Measurements from ENCODE around the gene ADGRD1.
"Not testable (repeated sequence)": the region's sequence is repeated elsewhere in the genome, so short reads cannot be mapped to it uniquely, and the experiment has no call there.

ADGRD1 gene

DNA sequence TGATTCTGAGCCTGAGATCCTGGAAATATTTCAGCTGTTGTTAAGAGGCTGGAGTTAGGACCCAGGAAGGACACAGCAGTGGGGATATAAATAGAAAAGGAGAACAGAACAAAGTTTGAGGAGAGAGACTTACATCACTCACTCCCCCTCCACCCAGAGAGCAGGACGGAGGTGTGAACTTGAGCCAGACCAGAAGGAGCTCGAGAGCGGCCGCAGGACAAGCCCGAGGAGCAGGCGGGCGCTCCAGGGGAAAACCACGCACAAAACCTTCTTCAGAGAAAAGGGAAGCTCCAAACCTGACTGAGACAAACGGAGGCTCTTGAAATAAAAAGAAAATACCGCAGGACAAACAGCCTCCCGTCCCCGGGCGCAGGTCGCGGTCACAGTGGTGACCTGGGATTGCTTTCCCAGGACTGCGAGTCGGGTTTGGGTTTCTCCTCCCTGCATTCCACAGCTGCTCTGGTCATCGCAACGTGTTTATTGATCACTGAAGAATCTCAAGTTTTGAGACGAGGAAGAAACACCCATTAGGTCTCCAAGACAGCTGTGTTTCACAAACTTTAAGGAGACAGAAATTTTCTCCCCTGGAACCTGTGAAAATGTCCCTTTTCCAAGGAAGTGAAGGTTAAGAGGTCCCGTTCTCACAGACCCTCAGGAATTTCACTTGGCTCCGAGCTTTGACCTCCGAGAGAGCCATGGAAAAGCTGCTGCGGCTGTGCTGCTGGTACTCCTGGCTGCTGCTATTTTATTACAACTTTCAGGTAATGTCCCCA is at the start of gene ADGRD1:
TSS of gene ADGRD1 (plus strand) at position 137 of the 773 bp plus-strand sequence. CDS start at position 696, 559 bp downstream.
- TF ChIP-seq ZNF274 (IDR thresholded peaks at IDR 0.05; ENCODE audit: low read depth, low read length) = no peak
- no peak within 1 kb of the TSS for H3K4me3 ChIP-seq (ENCODE audit: low read length)

DNA sequence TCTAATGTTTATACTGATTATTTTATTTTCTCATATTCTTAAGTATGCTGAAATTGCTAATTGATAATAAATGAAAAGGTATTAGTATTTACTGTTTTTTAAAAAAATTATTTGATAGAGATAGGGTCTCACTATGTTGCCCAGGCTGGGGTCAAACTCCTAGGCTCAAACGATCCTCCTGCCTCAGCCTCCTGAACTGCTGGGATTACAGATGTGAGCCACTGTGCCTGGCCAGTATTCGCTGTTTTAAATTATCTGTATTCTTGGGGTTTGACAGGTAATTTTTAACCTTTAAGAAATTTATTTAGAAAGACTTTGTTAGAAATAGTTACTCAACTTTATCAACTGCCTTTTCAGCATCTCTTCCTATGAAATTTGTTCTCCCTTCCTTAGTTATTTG is 49.6 kb upstream of the ADGRD1 start:
- TF ChIP-seq ZNF274 (IDR thresholded peaks at IDR 0.05; ENCODE audit: low read depth, low read length) = no peak
- no peak overlapping the region for H3K4me3 ChIP-seq (ENCODE audit: low read length)

DNA sequence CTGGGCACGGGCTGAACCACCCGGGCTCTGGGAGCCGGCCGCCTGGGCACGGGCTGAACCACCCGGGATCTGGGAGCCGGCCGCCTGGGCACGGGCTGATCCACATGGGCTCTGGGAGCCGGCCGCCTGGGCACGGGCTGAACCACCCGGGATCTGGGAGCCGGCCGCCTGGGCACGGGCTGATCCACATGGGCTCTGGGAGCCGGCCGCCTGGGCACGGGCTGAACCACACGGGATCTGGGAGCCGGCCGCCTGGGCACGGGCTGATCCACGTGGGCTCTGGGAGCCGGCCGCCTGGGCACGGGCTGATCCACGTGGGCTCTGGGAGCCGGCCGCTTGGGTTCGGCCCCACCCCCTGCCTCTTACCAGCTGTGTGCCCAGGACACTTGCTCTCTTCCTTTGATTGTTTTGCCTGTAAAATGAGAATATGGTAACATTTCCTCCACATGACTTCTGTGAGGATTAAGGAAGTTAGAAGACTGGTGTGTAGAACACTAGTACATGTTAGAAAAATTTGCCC is 48.7 kb upstream of the ADGRD1 start:
- H3K4me3 ChIP-seq (ENCODE audit: low read length) = not testable (repeated sequence)

DNA sequence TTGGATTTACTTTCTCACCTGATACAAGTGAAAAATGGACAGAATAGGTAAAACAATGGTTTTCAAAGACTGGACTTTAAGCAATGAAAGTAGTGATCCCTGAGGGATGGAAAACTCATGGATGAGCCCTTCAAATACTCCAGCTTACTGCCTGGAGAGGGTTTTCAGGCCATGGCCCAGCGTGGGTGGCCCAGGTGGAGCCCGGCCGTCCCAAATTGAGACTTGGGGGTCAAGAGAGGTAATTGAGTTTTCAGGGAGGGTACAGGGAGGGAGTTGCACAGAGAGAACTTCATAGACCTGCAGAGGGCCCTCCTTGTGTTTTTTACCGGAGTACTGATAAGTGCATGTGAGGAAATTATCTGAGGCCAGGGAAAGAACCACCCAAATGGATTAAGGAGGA is 44.6 kb upstream of the ADGRD1 start:
- TF ChIP-seq ZNF274 (IDR thresholded peaks at IDR 0.05; ENCODE audit: low read depth, low read length) = no peak
- no peak overlapping the region for H3K4me3 ChIP-seq (ENCODE audit: low read length)

DNA sequence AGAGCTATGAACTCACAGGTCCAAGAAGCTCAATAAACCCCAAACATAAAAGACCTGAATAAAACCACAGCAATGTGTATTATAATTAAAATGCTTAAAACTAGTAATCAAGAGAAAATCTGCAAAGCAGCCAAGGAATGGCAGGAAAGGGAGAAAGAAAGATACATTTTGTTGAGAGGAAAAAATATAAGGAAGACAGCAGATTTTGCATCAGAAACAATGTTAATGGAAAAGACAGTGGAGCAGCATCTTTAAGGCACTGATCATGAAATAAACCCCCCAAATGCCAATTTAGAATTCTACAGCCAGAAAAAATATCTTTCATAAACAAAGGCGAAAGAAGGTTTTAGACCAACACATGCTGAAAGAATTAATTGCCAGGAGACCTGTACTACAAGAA is 42.5 kb upstream of the ADGRD1 start:
- no peak overlapping the region for H3K4me3 ChIP-seq (ENCODE audit: low read length)
- no peak for TF ChIP-seq ZNF274 (IDR thresholded peaks at IDR 0.05; ENCODE audit: low read depth, low read length)

DNA sequence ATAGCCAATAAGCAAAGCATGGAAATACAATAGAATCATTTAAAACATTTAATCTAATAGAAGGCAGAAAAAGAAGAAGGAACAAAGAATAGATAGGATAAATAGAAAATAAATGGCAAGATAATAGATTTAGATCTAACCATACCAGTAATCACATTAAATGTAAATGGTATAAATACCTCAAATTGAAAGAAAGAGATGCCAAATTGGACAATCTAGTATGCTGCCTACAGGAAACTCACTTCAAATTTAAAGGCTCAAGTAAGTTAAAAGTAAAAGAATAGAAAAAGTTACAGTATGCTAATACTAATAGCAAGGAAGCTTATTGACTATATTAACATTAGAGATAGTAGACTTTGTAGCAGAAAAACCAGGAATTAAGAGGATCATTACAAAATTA is 41.8 kb upstream of the ADGRD1 start:
- TF ChIP-seq ZNF274 (IDR thresholded peaks at IDR 0.05; ENCODE audit: low read depth, low read length) = no peak
- H3K4me3 ChIP-seq (ENCODE audit: low read length) = no peak overlapping the region

DNA sequence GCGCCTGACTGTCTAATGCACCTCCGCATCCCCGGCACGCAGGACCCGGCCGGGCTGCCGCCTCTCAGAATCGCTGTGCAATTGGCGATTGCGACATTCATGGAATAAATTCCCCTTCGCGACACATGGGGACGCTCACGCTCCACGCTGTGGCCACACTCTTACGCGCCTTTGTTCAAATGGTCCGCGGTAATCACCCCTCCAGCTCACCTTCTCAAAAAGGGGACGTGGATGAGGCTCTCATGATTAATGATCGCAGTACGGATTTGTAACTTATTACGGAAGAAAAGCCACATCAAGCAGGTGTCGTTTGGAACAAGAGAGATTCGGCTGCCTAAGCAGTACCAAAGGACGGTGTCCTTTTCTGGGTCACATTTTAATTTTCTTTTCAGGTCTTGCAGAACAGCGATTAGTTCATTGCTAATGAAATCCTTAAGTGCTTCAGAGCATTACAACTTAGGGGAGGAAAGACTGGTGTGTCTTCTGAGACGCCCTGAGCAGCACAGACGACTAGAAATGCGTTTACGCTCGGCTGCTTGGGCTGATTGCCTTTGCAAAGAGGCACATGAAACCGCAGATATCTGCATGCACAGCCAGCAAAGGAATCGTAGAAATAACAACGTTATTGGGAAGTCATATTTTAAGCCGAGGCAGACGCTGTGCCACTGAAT is 37.3 kb upstream of the ADGRD1 start:
- peak overlapping the region; percentile 16; the same call in 1 of the 2 replicates for H3K4me3 ChIP-seq (ENCODE audit: low read length)

DNA sequence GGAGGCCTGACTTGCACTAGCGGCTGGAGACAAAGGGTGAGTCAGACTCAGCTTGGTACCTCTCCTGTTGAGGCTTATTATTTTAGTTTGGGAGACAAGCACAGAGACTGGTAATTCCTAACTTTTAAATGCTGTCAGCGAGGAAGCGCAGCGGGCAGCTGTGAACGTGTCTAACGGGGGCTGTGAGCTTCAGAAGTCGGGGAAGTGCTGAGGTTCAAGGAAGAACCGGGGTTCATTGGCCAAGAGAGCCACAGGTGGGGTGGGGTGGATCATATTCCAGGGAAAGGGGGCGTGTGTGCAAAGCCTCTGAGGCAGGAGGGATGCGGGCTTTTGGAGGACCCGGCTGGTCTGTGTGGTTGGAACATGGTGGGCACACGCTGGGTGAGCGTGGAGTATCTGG is 36.1 kb upstream of the ADGRD1 start:
- no peak for TF ChIP-seq ZNF274 (IDR thresholded peaks at IDR 0.05; ENCODE audit: low read depth, low read length)
- no peak overlapping the region for H3K4me3 ChIP-seq (ENCODE audit: low read length)

More for the DNA sequence above, 37.3 kb upstream of the ADGRD1 start:
- no peak for TF ChIP-seq ZNF274 (IDR thresholded peaks at IDR 0.05; ENCODE audit: low read depth, low read length)

DNA sequence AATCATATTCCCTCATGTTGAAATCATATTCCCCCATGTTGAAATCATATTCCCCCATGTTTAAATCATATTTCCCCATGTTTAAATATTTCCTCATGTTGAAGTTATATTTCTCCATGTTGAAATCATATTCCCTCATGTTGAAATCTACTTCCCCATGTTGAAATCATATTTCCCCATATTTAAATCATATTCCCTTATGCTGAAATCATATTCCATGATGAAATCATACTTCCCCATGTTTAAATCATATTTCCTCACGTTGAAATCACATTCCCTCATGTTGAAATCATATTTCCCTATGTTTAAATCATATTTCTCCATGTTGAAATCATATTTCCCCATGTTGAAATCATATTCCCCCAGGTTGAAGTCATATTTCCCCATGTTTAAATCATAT is 34.6 kb upstream of the ADGRD1 start:
- no peak overlapping the region for H3K4me3 ChIP-seq (ENCODE audit: low read length)
- TF ChIP-seq ZNF274 (IDR thresholded peaks at IDR 0.05; ENCODE audit: low read depth, low read length) = no peak

DNA sequence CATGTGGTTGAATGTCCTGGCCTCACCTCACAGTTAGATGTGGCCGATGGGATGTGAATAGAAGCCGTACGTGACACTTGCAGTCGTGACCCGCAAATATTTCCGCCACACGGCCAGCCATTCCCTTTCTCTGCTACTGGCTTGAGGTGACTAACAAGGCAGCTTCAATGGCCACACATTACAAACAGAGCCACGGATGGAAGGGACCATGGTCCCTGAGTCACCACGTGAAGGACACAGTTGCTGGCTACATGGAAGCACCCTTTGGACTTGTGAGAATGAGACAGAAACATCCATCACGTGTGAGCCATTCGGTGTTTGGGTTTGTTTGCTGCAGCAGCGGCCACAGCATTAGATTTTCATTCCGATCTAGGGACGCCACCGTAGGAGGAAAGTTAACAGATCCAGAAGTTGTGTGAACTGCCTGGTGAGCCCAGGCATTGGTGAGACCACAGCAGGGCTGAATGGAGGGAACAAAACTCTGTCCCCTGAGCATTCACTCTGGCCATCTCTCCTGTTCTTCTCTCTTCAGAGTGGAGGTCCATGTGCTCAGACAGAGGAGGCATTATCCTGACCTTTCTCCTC is 33.5 kb upstream of the ADGRD1 start:
- H3K4me3 ChIP-seq (ENCODE audit: low read length) = no peak overlapping the region
- TF ChIP-seq ZNF274 (IDR thresholded peaks at IDR 0.05; ENCODE audit: low read depth, low read length) = no peak

DNA sequence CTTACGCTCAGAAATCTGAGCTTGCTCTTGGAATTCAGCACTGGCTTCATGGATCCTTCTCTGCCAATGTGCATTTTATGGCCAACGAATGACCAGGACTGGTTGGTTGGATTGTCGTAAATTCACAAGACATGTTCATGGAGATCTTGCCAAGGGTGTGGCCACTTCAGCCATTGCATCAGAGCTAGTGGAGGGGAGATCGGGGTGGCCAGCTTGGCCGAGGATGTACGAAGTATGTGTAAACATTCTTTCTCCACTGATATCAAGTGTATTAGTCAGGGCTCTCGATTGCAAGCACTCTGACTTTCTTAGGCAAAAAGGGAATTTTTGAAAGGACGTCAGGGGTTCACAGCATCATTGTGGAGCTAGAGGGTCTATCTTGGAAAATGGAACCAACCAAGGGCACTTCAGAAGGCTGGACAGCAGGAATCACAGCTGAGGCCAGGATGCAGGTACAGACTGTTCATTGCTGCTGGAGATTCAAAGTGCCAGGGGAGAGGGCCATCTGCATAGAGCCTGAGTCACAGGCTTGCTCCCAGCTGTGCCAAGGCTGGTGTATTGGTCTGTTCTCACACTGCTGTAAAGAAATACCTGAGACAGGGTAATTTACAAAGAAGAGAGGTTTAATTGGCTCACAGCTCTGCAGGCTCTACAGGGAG is 32.9 kb upstream of the ADGRD1 start:
- TF ChIP-seq ZNF274 (IDR thresholded peaks at IDR 0.05; ENCODE audit: low read depth, low read length) = no peak
- no peak overlapping the region for H3K4me3 ChIP-seq (ENCODE audit: low read length)

DNA sequence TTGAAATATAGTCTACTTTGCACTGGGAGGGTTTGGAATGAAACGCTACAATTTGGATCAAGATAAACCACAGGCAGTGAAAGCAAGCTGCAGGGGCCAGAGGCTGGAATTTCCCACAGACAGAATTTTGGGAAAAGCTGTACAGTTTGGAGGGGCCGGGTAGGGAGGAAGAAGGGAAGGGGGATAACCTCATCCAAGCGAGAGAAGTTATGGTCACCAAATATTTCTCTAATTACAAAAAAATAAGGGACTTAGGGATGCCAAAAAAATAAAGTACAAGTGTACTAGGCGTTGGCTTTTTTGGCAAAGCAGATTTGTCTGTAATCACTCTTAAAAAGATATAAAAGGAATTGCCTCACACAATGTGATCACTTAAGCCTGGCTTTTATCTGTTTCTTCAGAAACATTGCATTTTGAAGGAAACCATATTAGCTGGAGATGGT is 31.2 kb upstream of the ADGRD1 start:
- no peak overlapping the region for H3K4me3 ChIP-seq (ENCODE audit: low read length)
- TF ChIP-seq ZNF274 (IDR thresholded peaks at IDR 0.05; ENCODE audit: low read depth, low read length) = no peak

DNA sequence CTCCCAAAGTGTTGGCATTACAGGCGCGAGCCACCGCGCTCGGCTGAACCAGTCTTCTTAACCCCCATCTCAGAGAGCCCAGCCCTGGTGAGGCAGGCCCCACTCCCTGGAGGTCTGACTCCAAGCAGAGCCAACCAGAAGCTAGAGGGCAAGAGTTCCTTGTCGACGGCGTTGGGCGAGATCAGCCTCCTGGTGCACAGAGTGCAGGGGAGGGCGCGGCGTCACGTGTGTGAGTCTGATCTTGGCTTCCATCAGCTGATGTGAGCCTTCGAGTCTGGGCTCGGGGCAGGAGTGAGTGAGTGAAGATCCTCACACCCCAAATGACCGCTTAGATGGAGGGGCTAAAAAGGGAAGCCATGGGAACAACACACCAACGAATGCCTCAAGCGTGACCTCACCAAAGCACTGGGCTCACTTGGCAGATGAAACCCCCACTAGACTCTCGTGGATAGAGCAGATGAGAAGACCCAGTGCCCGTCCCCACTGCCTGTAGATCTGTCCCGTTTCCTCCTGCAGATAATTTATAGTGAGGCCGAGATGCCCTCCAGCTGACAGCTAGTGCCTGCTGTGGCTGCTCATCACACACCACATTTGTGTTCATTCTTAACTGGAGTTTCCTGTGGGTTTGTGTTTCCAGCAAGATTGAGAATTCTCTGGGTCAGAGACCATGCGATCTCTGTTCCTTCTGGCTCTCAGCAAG is 28.6 kb upstream of the ADGRD1 start:
- no peak for TF ChIP-seq ZNF274 (IDR thresholded peaks at IDR 0.05; ENCODE audit: low read depth, low read length)

DNA sequence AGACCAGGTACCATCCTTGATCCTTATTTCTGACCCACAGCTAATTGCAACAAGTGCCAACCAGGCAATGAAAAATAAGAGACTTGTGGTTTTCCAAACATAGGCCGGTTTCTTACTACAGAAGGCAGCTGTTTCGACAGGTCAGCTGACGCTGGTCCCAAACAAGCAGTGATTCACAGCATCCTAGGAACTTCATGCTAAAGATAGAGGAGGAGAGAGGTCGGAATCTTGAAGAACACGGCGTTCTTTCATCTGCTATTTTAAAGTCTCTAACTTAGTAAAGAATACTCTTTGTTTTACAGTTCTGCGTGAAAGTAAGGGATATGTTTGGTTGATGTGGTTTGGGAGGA is 28.1 kb upstream of the ADGRD1 start:
- no peak overlapping the region for H3K4me3 ChIP-seq (ENCODE audit: low read length)
- no peak for TF ChIP-seq ZNF274 (IDR thresholded peaks at IDR 0.05; ENCODE audit: low read depth, low read length)

More for the DNA sequence above, 28.6 kb upstream of the ADGRD1 start:
- no peak overlapping the region for H3K4me3 ChIP-seq (ENCODE audit: low read length)
